H1 (cell line): ENCODE measurements around the gene NEGR1. TPM values are rescaled to one million over a fixed set of nuclear protein-coding genes. Genes with fewer than 3 reads are reported as not detected.

Experiments used
- CTCF ChIA-PET: fragments of 300-600 bp; sonication (Branson Sonifier 250); formaldehyde crosslinking; loops from one replicate; lab custom pipeline; 2021; ENCODE audit not compliant: partially characterized antibody; lab: Charles Lee
- POLR2A ChIA-PET: fragments of 300-600 bp; sonication (Branson Sonifier 250); formaldehyde crosslinking; loops from one replicate; lab custom pipeline; 2021; ENCODE audit warnings: inconsistent platforms; ENCODE audit not compliant: partially characterized antibody; lab: Charles Lee
- DNase-seq, 2 experiments: peaks; one replicate each; pipeline versions ENCODE4 v3.0.0 to v3.0.0-alpha.2; 2010 to 2022; ENCODE audit warnings: low spot score in 2 of 2, low read depth in 1 of 2, mixed read lengths in 1 of 2
- FAIRE-seq: peaks from 2 replicates; lab custom pipeline; 2011; peaks lifted over from hg19 to GRCh38; lab: Jason Lieb, UNC
- H2AFZ ChIP-seq: 2 replicates; pipeline ENCODE4 v1.8.1; 2012; ENCODE audit warnings: low read length, inconsistent platforms
- H2AK5ac ChIP-seq: 2 replicates; pipeline ENCODE4 v1.6.1; 2013; ENCODE audit warnings: low read depth, low read length
- H2BK120ac ChIP-seq: replicated peaks from 2 replicates; pipeline ENCODE3; 2013; ENCODE audit warnings: low read depth, low read length, inconsistent platforms
- H2BK12ac ChIP-seq: 2 replicates; pipeline ENCODE4 v1.6.1; 2013; ENCODE audit warnings: low read depth, low read length
- H2BK15ac ChIP-seq: 2 replicates; pipeline ENCODE4 v1.6.1; 2013; ENCODE audit warnings: low read length
- H2BK20ac ChIP-seq: 2 replicates; pipeline ENCODE4 v1.6.1; 2013; ENCODE audit warnings: low read length
- H2BK5ac ChIP-seq: 2 replicates; pipeline ENCODE4 v1.6.1; 2013; ENCODE audit warnings: low read depth, low read length
- H3K14ac ChIP-seq: 2 replicates; pipeline ENCODE4 v1.6.1; 2013; ENCODE audit warnings: inconsistent platforms; ENCODE audit not compliant: insufficient read length
- H3K18ac ChIP-seq: 2 replicates; pipeline ENCODE4 v1.6.1; 2013; ENCODE audit warnings: low read length; ENCODE audit errors: extremely low read depth
- H3K23ac ChIP-seq: 2 replicates; pipeline ENCODE4 v1.6.1; 2013; ENCODE audit warnings: inconsistent platforms; ENCODE audit not compliant: insufficient read length
- H3K23me2 ChIP-seq: 2 replicates; pipeline ENCODE4 v1.6.1; 2013; ENCODE audit warnings: low read depth, low read length
- H3K27ac ChIP-seq: 2 replicates; pipeline ENCODE4 v1.6.1; 2011; ENCODE audit warnings: low read depth, low read length, inconsistent platforms
- H3K27me3 ChIP-seq, 4 experiments: replicated peaks in 1 of 4; 1 replicate in 1 of 4; 2 replicates in 3 of 4; pipeline versions ENCODE4 v1.6.1 to v1.8.1; 2011 to 2013; ENCODE audit warnings: low read length in 3 of 4, mild to moderate bottlenecking in 3 of 4, inconsistent platforms in 2 of 4, mixed read lengths in 2 of 4, moderate library complexity in 1 of 4; ENCODE audit not compliant: control insufficient read depth in 3 of 4, insufficient read depth in 3 of 4; ENCODE audit errors: extremely low read depth in 1 of 4
- H3K36me3 ChIP-seq, 4 experiments: 2 replicates each; pipeline versions ENCODE4 v1.6.1 to v1.8.1; 2011 to 2013; ENCODE audit warnings: mild to moderate bottlenecking in 4 of 4, low read length in 3 of 4, moderate library complexity in 2 of 4, control low read depth in 1 of 4, inconsistent platforms in 1 of 4; ENCODE audit not compliant: insufficient read depth in 4 of 4, control insufficient read depth in 2 of 4
- H3K4ac ChIP-seq: replicated peaks from 2 replicates; pipeline ENCODE3; 2013; ENCODE audit warnings: low read length, low read depth, mixed read lengths, inconsistent platforms; ENCODE audit not compliant: insufficient read length
- H3K4me1 ChIP-seq, 4 experiments: replicated peaks in 1 of 4; 1 replicate in 1 of 4; 2 replicates in 3 of 4; pipeline versions ENCODE4 v1.6.1 to v1.8.1; 2011 to 2013; ENCODE audit warnings: low read length in 3 of 4, inconsistent platforms in 2 of 4, mixed read lengths in 1 of 4; ENCODE audit not compliant: insufficient read depth in 4 of 4, control insufficient read depth in 3 of 4
- H3K4me2 ChIP-seq, 2 experiments: 2 replicates each; pipeline versions ENCODE4 v1.6.1 to v1.8.1; 2011 to 2013; ENCODE audit warnings: low read depth in 2 of 2, low read length in 2 of 2, control low read depth in 1 of 2, inconsistent platforms in 1 of 2, mild to moderate bottlenecking in 1 of 2; ENCODE audit not compliant: insufficient read depth in 1 of 2
- H3K4me3 ChIP-seq, 4 experiments: fragments of 200-600, 300-600 bp in 1 of 4; sonication (generic), shearing (Covaris generic), sonication (Bioruptor Twin) in 1 of 4; 2 replicates each; pipeline versions ENCODE4 v1.5.1 to v1.8.1; 2011 to 2016; ENCODE audit warnings: low read length in 4 of 4, low read depth in 3 of 4, control low read depth in 2 of 4, inconsistent platforms in 2 of 4, mild to moderate bottlenecking in 2 of 4, mixed read lengths in 1 of 4, moderate library complexity in 1 of 4; ENCODE audit not compliant: insufficient read depth in 2 of 4; ENCODE audit errors: extremely low read depth in 1 of 4
- H3K56ac ChIP-seq: replicated peaks from 2 replicates; pipeline ENCODE3; 2013; ENCODE audit warnings: low read depth, mild to moderate bottlenecking, mixed read lengths, low read length, inconsistent platforms; ENCODE audit not compliant: insufficient read length
- H3K79me1 ChIP-seq: 2 replicates; pipeline ENCODE4 v1.6.1; 2013; ENCODE audit warnings: low read depth, low read length, control low read depth
- H3K79me2 ChIP-seq, 2 experiments: 2 replicates each; pipeline versions ENCODE4 v1.6.1 to v1.8.1; 2012 to 2013; ENCODE audit warnings: low read length in 2 of 2, mild to moderate bottlenecking in 2 of 2, inconsistent platforms in 1 of 2; ENCODE audit not compliant: insufficient read depth in 2 of 2, control insufficient read depth in 1 of 2
- H3K9ac ChIP-seq, 4 experiments: replicated peaks in 1 of 4; 1 replicate in 1 of 4; 2 replicates in 3 of 4; pipeline versions ENCODE4 v1.6.1 to v1.8.1; 2011 to 2013; ENCODE audit warnings: low read depth in 3 of 4, low read length in 3 of 4, control low read depth in 2 of 4, mild to moderate bottlenecking in 2 of 4, moderate library complexity in 2 of 4, inconsistent platforms in 1 of 4; ENCODE audit errors: extremely low read depth in 1 of 4
- H3K9me3 ChIP-seq, 2 experiments: 2 replicates each; pipeline versions ENCODE4 v1.6.1 to v1.8.1; 2012 to 2013; ENCODE audit warnings: mild to moderate bottlenecking in 2 of 2, moderate library complexity in 2 of 2, control low read depth in 1 of 2, inconsistent platforms in 1 of 2, low read depth in 1 of 2, low read length in 1 of 2, mixed read lengths in 1 of 2; ENCODE audit not compliant: insufficient read depth in 2 of 2
- H4K20me1 ChIP-seq, 2 experiments: replicated peaks in 1 of 2; 2 replicates each; pipeline versions ENCODE3 to v1.8.1; 2011 to 2013; ENCODE audit warnings: inconsistent platforms in 2 of 2, low read length in 2 of 2, mild to moderate bottlenecking in 1 of 2; ENCODE audit not compliant: insufficient read depth in 2 of 2, control insufficient read depth in 1 of 2
- H4K5ac ChIP-seq: 2 replicates; pipeline ENCODE4 v1.6.1; 2013; ENCODE audit warnings: low read length, low read depth, mixed read lengths, inconsistent platforms; ENCODE audit not compliant: insufficient read length
- H4K8ac ChIP-seq: 2 replicates; pipeline ENCODE4 v1.8.0; 2013; ENCODE audit warnings: mild to moderate bottlenecking, moderate library complexity, low read length, inconsistent platforms; ENCODE audit not compliant: insufficient read depth; ENCODE audit errors: extremely low read depth
- H4K91ac ChIP-seq: replicated peaks from 2 replicates; pipeline ENCODE3; 2013; ENCODE audit warnings: low read length, mixed read lengths, inconsistent platforms; ENCODE audit not compliant: insufficient read length
- RNF2 ChIP-seq: fragments of 200-900, 300-1000 bp; sonication (generic); IDR thresholded peaks from 2 replicates; pipeline ENCODE4 v1.7.1; 2016; ENCODE audit warnings: borderline replicate concordance, low read depth, mild to moderate bottlenecking, antibody characterized with exemption, low read length; ENCODE audit not compliant: poor library complexity, severe bottlenecking; ENCODE audit errors: missing control alignments
- WGBS, 2 experiments: shearing (Covaris generic) in 1 of 2; methylation state at CpG; one replicate each; pipeline versions ENCODE4 v1.1.6 to v1.1.7; 2013 to 2015; ENCODE audit warnings: low lambda C conversion rate in 2 of 2, mixed read lengths in 2 of 2, inconsistent platforms in 1 of 2, low coverage in 1 of 2, missing lambda C conversion rate in 1 of 2; ENCODE audit not compliant: insufficient replicate concordance in 2 of 2, insufficient coverage in 1 of 2, insufficient read length in 1 of 2; ENCODE audit errors: extremely low coverage in 1 of 2, missing lambda C conversion rate in 1 of 2; 5-methylcytosine and 5-hydroxymethylcytosine counted together
- polyA plus RNA-seq, 7 experiments: library from polyadenylated mRNA; depleted of rRNA in 3 of 7; stranded (reverse) in 5 of 7; unstranded in 2 of 7; fragments of >200 nt in 5 of 7; fragments of 200-250 nt in 2 of 7; gene quantifications; 1 replicate in 5 of 7; 2 replicates in 1 of 7; 4 replicates in 1 of 7; pipeline versions ENCODE4 v1.2.1 to v1.2.3, GENCODE V29; 2011 to 2013; ENCODE audit warnings: missing spikeins in 2 of 7, mixed read lengths in 2 of 7
- total RNA-seq: library from RNA; stranded (reverse); fragmentation: NEBNext Ultra II Directional; extraction: Animal tissue kit (Norgen Biotek cat#: 25700); gene quantifications from 2 replicates; pipeline ENCODE4 v1.2.1, GENCODE V29; 2021

Gene NEGR1
- total and polyA plus RNA-seq, 2 of the 8 experiments (the other 6 are each of a cell fraction or from before 2014, with no cell fraction given) = 0.71 to 1.3 TPM

DNA sequence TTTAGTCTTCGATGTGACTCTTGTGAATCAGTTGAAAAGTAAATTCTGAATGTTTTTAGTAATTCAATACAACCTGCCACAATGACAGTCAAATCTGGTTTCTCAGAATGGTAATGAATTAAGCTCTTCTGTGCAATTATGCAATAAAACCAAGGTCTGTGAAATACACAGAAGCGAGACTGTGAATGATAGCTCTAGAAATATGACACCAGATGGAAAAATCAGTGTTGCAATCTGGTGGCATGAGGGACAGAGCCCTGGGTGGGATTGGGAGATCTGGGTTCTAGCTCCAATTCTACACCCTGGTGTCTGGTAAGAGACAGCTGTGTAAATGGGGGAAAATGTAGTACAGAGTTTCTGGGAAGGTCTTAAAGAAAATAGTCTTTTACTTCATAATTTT lies 615.1 kb downstream of the NEGR1 start:
- Histone ChIP-seq H4K20me1 (no peaks in the 10 kb centered on the region), H3K23me2 (no peaks in the 10 kb centered on the region), H3K79me2 (no peaks in the 10 kb centered on the region), H3K27me3 (no peaks in the 10 kb centered on the region), H2BK12ac (no peak overlapping the region), H2AK5ac (no peak overlapping the region), H2BK5ac (no peak overlapping the region), H3K14ac (no peak overlapping the region), H3K56ac (no peak overlapping the region), H3K4me3 (no peak overlapping the region), H3K4me2 (no peak overlapping the region), H2AFZ (no peak overlapping the region), H3K18ac (no peak overlapping the region), H3K9ac (no peak overlapping the region), H4K8ac (no peak overlapping the region), H3K36me3 (no peaks in the 10 kb centered on the region), H3K9me3 (no peaks in the 10 kb centered on the region), H3K23ac (no peak overlapping the region), H4K91ac (no peak overlapping the region), H3K79me1 (no peaks in the 10 kb centered on the region), H3K27ac (no peak overlapping the region), H2BK20ac (no peak overlapping the region), H2BK120ac (no peak overlapping the region), H4K5ac (no peak overlapping the region), H3K4ac (no peak overlapping the region), H3K4me1 (peaks cover 0 to 4% (median 0%) of the 10 kb centered on the region in 4 experiments; a peak in 2 of 7 replicates), H2BK15ac (no peak overlapping the region)
- ChIA-PET POLR2A (no interaction called here), CTCF (interaction anchor here (1.3 kb wide), 1 partner anchor 11 kb away, joined by 3 read pairs; no protein-coding TSS in a partner anchor)
- no peak for TF ChIP-seq RNF2
- no peak for FAIRE-seq
- WGBS, 2 experiments = 83% methylated on average over 2 of the region's 2 CpGs; no CpG with 5 or more reads in 1 of the 2 experiments
- DNase-seq = no peak
